Osteoblast (primary cell): Measurements from ENCODE around the gene FAM25G. TPM values are rescaled to one million over a fixed set of nuclear protein-coding genes. Genes with fewer than 3 reads are reported as not detected.

ENCODE experiments used
- DNase-seq: peaks from one replicate; pipeline ENCODE4 v3.0.0; 2011; ENCODE audit warnings: low spot score, mixed read lengths; ENCODE audit not compliant: insufficient read length; ENCODE audit errors: missing footprints
- H2AFZ ChIP-seq: 2 replicates; pipeline ENCODE4 v1.6.0; 2011; ENCODE audit warnings: mild to moderate bottlenecking, low read length
- H3K27ac ChIP-seq: 2 replicates; pipeline ENCODE4 v1.5.1; 2011; ENCODE audit warnings: mild to moderate bottlenecking, low read depth, low read length, moderate library complexity
- H3K27me3 ChIP-seq: 2 replicates; pipeline ENCODE4 v1.6.0; 2012; ENCODE audit warnings: mild to moderate bottlenecking, control low read depth, inconsistent platforms, low read length, moderate library complexity; ENCODE audit not compliant: insufficient read depth
- H3K36me3 ChIP-seq: 2 replicates; pipeline ENCODE4 v1.5.1; 2011; ENCODE audit warnings: mild to moderate bottlenecking, low read length, control low read depth, moderate library complexity; ENCODE audit not compliant: insufficient read depth
- H3K4me1 ChIP-seq: 2 replicates; pipeline ENCODE4 v1.5.1; 2011; ENCODE audit warnings: mild to moderate bottlenecking, low read length, control low read depth, moderate library complexity; ENCODE audit not compliant: insufficient read depth
- H3K4me2 ChIP-seq: 2 replicates; pipeline ENCODE4 v1.6.0; 2011; ENCODE audit warnings: mild to moderate bottlenecking, low read length; ENCODE audit not compliant: insufficient read depth
- H3K4me3 ChIP-seq: fragments of 200-600 bp; sonication (generic); 3 replicates; pipeline ENCODE4 v1.5.1; 2012; ENCODE audit warnings: mild to moderate bottlenecking, low read length, inconsistent platforms; ENCODE audit not compliant: insufficient read depth
- H3K79me2 ChIP-seq: 2 replicates; pipeline ENCODE4 v1.6.0; 2012; ENCODE audit warnings: mild to moderate bottlenecking, low read length, control low read depth, inconsistent platforms; ENCODE audit not compliant: insufficient read depth
- H3K9me3 ChIP-seq: 2 replicates; pipeline ENCODE4 v1.5.1; 2011; ENCODE audit warnings: low read depth, low read length, control low read depth
- H4K20me1 ChIP-seq: 2 replicates; pipeline ENCODE4 v1.6.0; 2012; ENCODE audit warnings: mild to moderate bottlenecking, low read length, control low read depth; ENCODE audit not compliant: insufficient read depth
- CTCF ChIP-seq: IDR thresholded peaks from 2 replicates; pipeline ENCODE4 v1.5.1; 2011; ENCODE audit warnings: mild to moderate bottlenecking, low read depth, low read length, moderate library complexity; ENCODE audit errors: extremely low read depth
- total RNA-seq: library from RNA; depleted of rRNA; stranded (reverse); fragments of >200 nt; gene quantifications from 2 replicates; pipeline ENCODE4 v1.2.3, GENCODE V29; 2012

Gene FAM25G
- total RNA-seq, 1 donor, result not detected

GRCh38 chr10:47451998-47452494 lies 39.5 kb downstream of the FAM25G start:
- Histone ChIP-seq H2AFZ (no peak overlapping the region), H4K20me1 (no peaks in the 10 kb centered on the region), H3K4me3 (no peak overlapping the region), H3K79me2 (no peaks in the 10 kb centered on the region), H3K9me3 (no peaks in the 10 kb centered on the region), H3K4me2 (no peak overlapping the region), H3K27ac (no peak overlapping the region), H3K27me3 (peaks cover 3% of the 10 kb centered on the region), H3K4me1 (no peaks in the 10 kb centered on the region), H3K36me3 (no peaks in the 10 kb centered on the region)
- DNase-seq, result no peak
- TF ChIP-seq CTCF, result no peak

- no peak overlapping the region for H3K27ac ChIP-seq
- no peaks in the 10 kb centered on the region for H3K36me3 ChIP-seq
- no peak overlapping the region for H3K4me2 ChIP-seq
- H4K20me1 ChIP-seq, result no peaks in the 10 kb centered on the region
- H3K9me3 ChIP-seq, result no peaks in the 10 kb centered on the region
- DNase-seq, result no peak
- no peak for TF ChIP-seq CTCF
- no peaks in the 10 kb centered on the region for H3K4me1 ChIP-seq
- no peaks in the 10 kb centered on the region for H3K79me2 ChIP-seq
- H3K4me3 ChIP-seq, result no peak overlapping the region
- H2AFZ ChIP-seq, result no peak overlapping the region
- peaks cover 3% of the 10 kb centered on the region for H3K27me3 ChIP-seq
Measured at GRCh38 chr10:47451273-47451997, 40.1 kb downstream of the FAM25G start.

- DNase-seq, result no peak
- Histone ChIP-seq H2AFZ (no peak overlapping the region), H3K4me1 (no peaks in the 10 kb centered on the region), H3K4me3 (no peak overlapping the region), H3K27ac (no peak overlapping the region), H3K9me3 (peaks cover 5% of the 10 kb centered on the region), H3K79me2 (no peaks in the 10 kb centered on the region), H3K27me3 (peaks cover 3% of the 10 kb centered on the region), H3K4me2 (no peak overlapping the region), H4K20me1 (no peaks in the 10 kb centered on the region), H3K36me3 (no peaks in the 10 kb centered on the region)
- TF ChIP-seq CTCF, result no peak
Measured at GRCh38 chr10:47450442-47450841, 41.1 kb downstream of the FAM25G start.

GRCh38 chr10:47449979-47450378 lies 41.5 kb downstream of the FAM25G start:
- Histone ChIP-seq H2AFZ (no peak overlapping the region), H3K4me3 (no peak overlapping the region), H3K79me2 (no peaks in the 10 kb centered on the region), H3K36me3 (no peaks in the 10 kb centered on the region), H3K27ac (no peak overlapping the region), H4K20me1 (no peaks in the 10 kb centered on the region), H3K4me2 (no peak overlapping the region), H3K9me3 (peaks cover 6% of the 10 kb centered on the region), H3K27me3 (peaks cover 3% of the 10 kb centered on the region), H3K4me1 (no peaks in the 10 kb centered on the region)
- DNase-seq, result no peak
- TF ChIP-seq CTCF, result no peak
